PFSK-1 (cell line): ENCODE measurements around the gene HAPLN2.

Source experiments
- FOXP2 ChIP-seq: optimal IDR thresholded peaks from 2 replicates; pipeline ENCODE3; 2011; ENCODE audit warnings: borderline replicate concordance, control low read depth, inconsistent platforms; ENCODE audit not compliant: insufficient read depth; ENCODE audit errors: extremely low read length, extremely low read depth
- POLR2AphosphoS5 ChIP-seq: IDR thresholded peaks from 2 replicates; pipeline ENCODE4 v1.6.1; 2012; ENCODE audit warnings: low read depth, mild to moderate bottlenecking, control low read depth, low read length, moderate library complexity
- SIN3A ChIP-seq: IDR thresholded peaks from 2 replicates; pipeline ENCODE4 v1.6.1; 2012; ENCODE audit warnings: mild to moderate bottlenecking, low read length, moderate library complexity, borderline replicate concordance; ENCODE audit not compliant: insufficient read depth
- TAF1 ChIP-seq: IDR thresholded peaks from 2 replicates; pipeline ENCODE4 v1.6.1; 2012; ENCODE audit warnings: low read length, control low read depth, borderline replicate concordance; ENCODE audit not compliant: insufficient read depth
- TF ChIP-seq, protein P1 (sequence below), 2 experiments: IDR thresholded peaks; 2 replicates each; pipeline versions ENCODE4 v1.6.1 to v1.8.0; 2011 to 2012; ENCODE audit warnings: low read depth in 2 of 2, low read length in 2 of 2, control low read depth in 1 of 2, inconsistent platforms in 1 of 2, mild to moderate bottlenecking in 1 of 2, moderate library complexity in 1 of 2; ENCODE audit not compliant: insufficient read depth in 1 of 2

The HAPLN2 gene

DNA sequence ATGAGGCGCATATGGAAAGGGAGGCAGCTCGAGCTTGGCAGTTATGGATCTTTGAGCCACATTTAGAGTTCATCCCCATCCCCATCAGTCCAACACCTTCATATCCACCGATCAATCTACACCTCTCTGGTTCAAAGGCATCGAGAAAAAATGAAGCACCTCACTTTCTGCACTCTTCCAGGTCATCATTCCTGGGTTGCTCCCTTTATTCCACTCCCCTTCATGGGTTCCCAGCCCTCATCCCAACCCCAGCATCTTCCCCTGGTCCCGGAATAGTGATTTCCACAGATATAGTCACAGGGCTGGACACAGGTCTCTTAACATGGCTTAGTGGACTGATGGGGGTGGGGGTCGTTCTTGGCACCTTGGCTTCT lies 354 bp downstream of the HAPLN2 start:
- TF ChIP-seq, protein P1, sequence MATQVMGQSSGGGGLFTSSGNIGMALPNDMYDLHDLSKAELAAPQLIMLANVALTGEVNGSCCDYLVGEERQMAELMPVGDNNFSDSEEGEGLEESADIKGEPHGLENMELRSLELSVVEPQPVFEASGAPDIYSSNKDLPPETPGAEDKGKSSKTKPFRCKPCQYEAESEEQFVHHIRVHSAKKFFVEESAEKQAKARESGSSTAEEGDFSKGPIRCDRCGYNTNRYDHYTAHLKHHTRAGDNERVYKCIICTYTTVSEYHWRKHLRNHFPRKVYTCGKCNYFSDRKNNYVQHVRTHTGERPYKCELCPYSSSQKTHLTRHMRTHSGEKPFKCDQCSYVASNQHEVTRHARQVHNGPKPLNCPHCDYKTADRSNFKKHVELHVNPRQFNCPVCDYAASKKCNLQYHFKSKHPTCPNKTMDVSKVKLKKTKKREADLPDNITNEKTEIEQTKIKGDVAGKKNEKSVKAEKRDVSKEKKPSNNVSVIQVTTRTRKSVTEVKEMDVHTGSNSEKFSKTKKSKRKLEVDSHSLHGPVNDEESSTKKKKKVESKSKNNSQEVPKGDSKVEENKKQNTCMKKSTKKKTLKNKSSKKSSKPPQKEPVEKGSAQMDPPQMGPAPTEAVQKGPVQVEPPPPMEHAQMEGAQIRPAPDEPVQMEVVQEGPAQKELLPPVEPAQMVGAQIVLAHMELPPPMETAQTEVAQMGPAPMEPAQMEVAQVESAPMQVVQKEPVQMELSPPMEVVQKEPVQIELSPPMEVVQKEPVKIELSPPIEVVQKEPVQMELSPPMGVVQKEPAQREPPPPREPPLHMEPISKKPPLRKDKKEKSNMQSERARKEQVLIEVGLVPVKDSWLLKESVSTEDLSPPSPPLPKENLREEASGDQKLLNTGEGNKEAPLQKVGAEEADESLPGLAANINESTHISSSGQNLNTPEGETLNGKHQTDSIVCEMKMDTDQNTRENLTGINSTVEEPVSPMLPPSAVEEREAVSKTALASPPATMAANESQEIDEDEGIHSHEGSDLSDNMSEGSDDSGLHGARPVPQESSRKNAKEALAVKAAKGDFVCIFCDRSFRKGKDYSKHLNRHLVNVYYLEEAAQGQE (IDR thresholded peaks at IDR 0.05; ENCODE audit: insufficient read depth in 1 of 2, low read depth in 2 of 2, low read length in 2 of 2), result no peak
- TF ChIP-seq TAF1 (no peak), POLR2AphosphoS5 (no peak)

DNA sequence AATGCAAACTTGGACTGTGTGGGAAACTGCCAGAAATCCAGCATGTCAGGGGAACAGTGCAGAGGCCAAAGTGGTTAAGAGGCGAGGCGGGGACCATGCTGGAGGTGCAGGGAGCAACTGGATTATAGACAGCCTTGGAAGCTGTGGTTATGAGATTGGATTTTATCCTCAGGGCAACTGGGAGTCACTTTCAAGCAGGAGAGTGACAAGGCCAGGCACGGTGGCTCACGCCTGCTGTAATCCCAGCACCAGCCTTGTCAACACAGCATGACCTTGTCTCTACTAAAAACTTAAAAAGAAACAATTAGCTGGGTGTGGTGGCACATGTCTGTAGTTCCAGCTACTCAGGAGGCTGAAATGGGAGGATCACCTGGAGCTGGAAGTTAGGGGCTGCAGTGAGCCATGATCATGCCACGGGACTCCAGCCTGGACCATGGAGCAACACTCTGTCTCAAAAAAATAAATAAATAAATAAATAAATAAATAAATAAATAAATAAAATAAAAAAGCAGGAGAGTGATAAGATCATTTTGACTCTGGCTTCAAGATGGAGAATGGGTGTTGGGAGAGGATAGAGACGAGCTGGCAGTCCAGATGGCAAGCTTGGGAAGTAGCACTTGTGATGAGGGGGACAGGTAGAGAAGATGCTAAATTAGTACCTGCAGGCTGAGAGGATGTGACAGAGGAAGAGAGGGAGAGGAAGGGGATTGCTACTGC lies 3.5 kb downstream of the HAPLN2 start:
- TF ChIP-seq SIN3A (no peak), POLR2AphosphoS5 (no peak), TAF1 (no peak)

DNA sequence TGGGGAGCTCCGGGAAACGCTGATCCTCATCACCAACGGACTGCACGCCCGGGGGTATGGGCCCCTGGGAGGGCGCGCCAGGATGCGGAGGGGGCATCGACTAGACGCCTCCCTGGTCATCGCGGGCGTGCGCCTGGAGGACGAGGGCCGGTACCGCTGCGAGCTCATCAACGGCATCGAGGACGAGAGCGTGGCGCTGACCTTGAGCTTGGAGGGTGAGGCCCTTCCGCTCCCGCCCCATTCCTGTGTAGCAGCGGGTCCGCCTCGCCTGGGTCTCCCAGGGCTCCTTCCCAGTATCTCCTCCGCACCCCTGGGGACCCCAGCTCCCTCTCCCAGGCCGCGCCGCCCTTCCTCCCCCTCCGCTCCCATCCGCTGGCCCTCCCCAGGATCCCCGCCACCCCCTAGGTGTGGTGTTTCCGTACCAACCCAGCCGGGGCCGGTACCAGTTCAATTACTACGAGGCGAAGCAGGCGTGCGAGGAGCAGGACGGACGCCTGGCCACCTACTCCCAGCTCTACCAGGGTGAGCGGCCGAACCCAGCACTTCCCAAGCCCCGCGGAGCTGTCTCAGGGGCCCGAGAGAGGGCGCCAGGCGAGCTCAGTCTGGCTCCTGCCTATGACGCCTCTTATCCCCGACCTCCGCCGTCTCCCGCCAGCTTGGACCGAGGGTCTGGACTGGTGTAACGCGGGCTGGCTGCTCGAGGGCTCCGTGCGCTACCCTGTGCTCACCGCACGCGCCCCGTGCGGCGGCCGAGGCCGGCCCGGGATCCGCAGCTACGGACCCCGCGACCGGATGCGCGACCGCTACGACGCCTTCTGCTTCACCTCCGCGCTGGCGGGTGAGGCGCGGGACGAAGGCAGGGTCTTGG lies 5.0 kb downstream of the HAPLN2 start:
- TF ChIP-seq SIN3A, result no peak

DNA sequence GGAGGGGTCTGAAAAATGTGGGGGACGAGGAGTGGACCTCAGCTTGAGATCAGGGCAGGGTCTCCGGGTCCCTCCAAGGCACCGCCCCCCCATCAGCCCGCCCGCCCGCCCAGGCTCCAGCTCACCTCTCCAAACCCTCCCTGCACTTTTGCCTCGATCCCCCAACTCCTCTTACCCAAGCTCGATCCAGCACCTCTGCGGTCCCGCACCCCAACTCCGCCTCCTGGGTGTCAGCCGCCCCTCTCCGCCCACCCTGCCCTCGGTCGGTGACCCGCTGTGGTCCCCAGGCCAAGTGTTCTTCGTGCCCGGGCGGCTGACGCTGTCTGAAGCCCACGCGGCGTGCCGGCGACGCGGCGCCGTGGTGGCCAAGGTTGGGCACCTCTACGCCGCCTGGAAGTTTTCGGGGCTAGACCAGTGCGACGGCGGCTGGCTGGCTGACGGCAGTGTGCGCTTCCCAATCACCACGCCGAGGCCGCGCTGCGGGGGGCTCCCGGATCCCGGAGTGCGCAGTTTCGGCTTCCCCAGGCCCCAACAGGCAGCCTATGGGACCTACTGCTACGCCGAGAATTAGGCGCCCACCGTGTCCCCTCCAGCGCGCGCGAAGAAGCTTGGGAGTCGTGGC lies 5.7 kb downstream of the HAPLN2 start:
- TF ChIP-seq SIN3A (no peak), POLR2AphosphoS5 (no peak)

DNA sequence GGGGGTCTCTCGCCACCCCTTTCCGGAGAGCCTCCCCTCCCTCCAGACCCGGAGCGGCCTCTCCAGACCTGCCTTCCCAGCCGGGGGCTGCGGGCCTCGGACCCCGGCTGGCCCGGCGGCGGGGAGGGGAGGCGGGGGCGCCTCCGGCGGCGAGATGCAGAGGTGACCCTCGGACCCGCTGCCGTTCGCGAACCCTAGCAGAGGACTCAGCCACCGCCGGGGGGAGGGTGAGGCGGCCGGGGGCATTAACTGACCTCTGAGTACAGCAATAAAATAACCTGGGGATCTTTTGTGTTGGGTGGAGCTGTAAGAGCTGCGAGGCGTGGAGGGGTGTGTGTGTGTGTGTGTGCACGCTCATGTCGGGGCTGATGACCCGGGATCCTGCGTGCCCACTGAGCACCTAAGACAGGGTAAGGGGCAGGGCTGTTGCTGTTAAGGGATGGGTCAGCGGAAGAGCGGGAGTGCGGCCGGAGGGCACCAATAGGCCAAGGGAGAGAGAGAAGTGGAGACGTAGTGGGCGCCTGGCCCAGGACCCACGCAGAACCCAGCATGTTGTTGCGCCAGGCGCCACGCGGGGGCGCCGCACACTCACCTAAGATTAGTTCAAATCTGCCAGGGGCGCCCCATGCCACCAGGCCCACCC lies 6.3 kb downstream of the HAPLN2 start:
- no peak for TF ChIP-seq POLR2AphosphoS5
- TF ChIP-seq TAF1, result no peak
- no peak for TF ChIP-seq FOXP2
- TF ChIP-seq, protein P1 (IDR thresholded peaks at IDR 0.05; ENCODE audit: insufficient read depth in 1 of 2, low read depth in 2 of 2, low read length in 2 of 2), result no peak
- no peak for TF ChIP-seq SIN3A

DNA sequence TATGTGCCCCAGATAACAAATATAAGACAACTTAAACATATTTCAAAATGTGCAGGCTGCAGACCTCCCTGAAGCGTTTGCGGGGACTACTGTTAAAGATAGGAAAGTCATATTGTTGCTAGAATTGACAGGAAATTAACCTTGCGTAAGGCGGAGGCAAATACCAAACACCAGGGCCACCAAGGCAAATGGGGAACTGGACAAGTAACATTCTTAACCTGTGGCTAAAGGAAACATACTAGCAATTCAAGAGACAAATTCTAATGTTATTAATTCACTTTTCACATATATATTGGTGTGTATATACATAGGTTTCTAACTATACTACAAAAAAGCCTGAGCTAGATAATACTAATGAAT lies 6.8 kb downstream of the HAPLN2 start:
- TF ChIP-seq FOXP2, result no peak
- TF ChIP-seq, protein P1 (IDR thresholded peaks at IDR 0.05; ENCODE audit: insufficient read depth in 1 of 2, low read depth in 2 of 2, low read length in 2 of 2), result no peak
